GM04504 (cell line): ENCODE results near the gene SLC44A5.
"Not testable (repeated sequence)": the region's sequence is repeated elsewhere in the genome, so short reads cannot be mapped to it uniquely, and the experiment has no call there.

Experiments
- DNase-seq: peaks from one replicate; pipeline ENCODE4 v3.0.0-alpha.2; 2012; ENCODE audit warnings: low read depth

The SLC44A5 gene

GRCh38 chr1:75366595-75366994 is 244.3 kb downstream of the SLC44A5 start:
- no peak for DNase-seq

GRCh38 chr1:75361260-75361659 is 249.7 kb downstream of the SLC44A5 start:
- DNase-seq, result no peak

GRCh38 chr1:75354267-75354666 is 256.6 kb downstream of the SLC44A5 start:
- not testable (repeated sequence) for DNase-seq

DNA sequence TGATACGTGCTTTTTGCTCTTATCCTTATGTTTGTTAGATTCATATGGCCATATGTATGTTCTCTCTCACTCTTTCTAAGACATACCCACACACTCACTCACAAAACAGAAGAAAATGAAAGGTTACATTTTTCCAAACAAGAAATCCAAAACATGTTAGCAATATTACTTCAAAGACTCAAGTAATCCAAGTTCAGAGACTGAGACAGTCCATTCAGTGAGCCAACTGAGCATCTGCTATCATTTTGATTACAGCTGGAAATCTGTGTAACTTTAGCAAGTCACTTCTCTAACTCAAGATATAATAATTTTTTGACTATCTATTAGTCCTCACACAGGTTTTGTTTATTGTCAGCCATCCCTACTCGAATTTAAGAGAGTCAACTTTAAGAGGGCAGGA is 257.9 kb downstream of the SLC44A5 start:
- no peak for DNase-seq

DNA sequence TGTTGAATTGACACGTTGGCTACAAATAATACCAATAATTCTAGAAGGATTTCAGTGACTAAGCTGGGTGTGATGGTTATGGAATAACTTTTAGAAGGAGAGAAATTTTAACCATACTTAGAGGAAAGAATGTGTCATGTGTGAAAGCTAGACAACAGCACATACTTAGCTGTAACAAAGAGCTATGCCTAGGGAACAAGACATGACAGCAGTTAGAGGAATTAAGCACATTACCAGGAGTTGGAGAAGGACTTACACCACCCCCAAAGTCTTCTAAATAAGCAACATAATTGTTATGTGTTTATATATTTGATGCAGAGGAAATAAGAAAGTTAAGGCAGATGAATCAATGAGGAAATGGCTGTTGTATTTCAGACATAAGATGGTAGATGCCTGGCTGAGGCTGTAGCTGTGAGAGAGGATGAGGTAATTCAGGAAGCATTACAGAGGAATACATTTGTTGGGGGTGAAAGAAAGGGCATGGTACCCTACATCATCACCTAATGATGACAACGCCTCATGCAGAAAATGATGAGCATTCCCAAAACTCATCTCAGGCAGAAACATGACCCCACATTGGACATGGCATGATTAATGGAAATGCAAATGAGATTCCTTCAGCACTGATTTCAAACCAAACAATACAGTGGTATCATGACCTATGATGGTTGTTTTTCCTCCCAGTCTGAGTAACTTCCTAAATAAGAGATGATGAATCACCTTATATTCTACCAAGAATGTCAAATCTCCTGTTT is 265.2 kb downstream of the SLC44A5 start:
- DNase-seq, result no peak

DNA sequence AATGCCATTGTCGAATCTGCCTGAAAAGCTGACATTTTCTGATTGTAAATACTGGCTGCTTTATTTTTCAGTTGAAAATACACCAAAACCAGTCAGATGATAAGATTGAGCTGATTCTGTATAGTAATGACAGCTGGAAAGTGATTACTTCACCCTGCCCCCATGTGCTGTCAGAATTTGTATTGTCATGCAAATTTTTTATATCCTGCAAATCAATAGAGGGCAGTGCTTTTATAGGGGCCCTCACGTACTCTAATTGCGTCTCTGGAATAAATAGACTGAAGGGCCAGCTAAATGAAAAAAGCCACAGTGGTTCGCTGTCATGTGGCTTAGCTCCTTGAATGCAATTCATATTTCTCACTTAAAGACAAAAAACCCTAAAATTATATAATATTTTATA is 268.1 kb downstream of the SLC44A5 start:
- DNase-seq, result no peak

DNA sequence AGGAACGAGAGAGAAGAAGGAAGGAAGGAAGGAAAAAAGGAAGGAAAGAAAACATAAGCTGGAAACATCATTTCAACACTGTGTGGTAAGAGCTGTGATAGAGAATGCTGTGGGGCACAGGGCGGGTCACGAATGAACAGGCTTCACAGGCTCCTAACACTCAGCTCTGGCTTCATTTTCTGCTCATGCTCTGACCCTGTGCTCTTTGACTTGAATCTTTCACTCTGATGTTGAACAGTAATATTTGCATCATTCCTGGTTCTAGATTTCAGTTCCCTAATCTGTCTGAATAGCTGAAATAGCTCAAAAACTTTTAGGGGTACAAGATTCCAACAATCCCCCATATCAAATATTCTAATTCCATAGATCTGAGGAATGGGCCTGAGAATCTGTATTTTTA is 269.4 kb downstream of the SLC44A5 start:
- no peak for DNase-seq

DNA sequence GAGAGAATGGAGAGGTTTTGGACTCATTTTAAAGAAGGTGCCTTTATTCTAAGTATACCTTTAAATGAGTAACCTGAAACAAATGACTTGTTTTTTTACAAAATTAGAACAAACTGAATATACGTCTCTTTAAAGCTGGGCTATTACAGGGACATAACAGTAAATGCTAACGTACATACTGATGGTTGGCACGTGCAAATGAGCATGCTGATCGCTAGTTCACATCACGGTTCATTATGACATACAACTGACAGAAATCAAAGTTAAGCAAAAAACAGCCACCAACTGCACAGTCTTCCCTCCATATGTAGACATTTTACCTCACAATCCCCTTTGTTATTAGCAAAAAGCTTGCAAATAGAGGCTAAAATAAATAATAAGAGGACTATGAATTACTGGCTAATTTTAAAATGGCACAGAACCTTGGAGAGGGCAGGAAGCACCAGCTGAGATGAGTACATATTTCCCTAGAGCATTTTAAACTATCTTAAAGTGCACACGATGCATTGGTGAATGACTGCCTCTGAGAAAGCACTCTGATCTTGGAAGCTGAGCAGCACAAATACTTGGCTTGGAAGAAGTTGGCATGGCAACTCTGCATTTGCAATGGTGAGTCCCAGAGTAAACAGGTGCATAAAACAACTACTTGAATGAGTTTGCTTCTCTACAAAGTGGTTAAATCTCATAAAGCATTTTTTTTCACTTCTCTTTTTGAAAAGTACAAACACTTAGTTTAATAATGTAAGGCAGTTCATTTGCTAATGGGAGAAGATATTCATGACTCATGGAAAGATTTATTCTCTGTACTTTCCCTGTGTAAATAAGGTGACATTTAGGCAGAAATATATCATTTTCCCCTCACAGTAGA is 272.1 kb downstream of the SLC44A5 start:
- DNase-seq, result no peak

GRCh38 chr1:75334876-75335389 is 276.0 kb downstream of the SLC44A5 start:
- no peak for DNase-seq

DNA sequence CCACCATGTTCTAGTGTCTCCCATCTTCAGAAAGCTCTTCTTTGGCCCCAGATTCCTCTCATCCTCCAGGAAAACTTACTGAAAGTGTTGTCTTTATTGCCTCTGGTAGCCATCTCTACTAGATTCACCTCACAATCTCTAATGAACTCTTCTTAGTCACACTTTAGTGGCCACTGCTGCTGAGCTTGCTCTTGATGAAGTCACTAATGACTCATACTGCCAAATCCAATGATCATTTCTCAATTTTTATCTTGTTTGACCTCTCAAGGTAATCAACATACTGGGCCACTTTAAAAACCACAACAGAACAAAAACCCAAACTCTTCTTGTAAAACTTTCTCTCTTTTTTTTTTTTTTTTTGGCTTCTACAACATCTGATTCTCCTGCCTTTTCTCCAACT is 280.3 kb downstream of the SLC44A5 start:
- no peak for DNase-seq

DNA sequence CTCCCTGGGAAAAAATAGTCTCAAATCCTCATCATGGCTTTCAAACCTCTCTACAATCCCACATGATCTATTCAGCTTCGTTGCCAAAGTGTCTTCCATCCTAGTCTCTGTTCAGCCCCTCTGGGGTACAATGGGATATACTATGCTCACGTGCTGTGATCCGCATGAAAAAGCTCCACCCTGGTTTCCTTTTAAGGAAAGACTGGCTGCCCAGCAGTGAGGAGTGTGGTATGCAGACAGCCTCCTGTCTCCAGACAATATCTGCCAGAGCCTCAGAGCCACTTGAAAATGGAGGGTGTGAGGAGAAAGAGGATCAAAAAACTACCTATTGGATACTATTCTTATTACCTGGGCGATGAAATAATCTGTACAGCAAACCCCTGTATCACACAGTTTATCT is 282.2 kb downstream of the SLC44A5 start:
- DNase-seq, result no peak

DNA sequence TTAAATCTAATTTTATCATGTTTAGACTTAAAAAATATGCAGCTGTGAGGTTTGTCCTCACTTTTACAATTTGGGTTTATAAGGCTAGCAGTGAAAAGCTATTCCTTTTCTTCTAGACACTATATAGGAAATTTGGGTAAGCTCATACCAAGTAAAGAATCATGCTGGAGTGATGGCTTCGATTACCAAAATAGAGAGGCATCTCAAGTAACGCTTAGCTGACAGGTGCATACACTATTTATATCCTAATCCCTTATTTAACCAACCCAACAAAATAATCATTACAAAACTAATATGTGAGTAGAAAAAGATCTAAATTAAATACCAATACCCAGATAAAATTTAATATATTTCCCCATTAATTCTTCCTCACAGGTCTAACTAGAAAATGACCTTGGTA is 283.5 kb downstream of the SLC44A5 start:
- no peak for DNase-seq

DNA sequence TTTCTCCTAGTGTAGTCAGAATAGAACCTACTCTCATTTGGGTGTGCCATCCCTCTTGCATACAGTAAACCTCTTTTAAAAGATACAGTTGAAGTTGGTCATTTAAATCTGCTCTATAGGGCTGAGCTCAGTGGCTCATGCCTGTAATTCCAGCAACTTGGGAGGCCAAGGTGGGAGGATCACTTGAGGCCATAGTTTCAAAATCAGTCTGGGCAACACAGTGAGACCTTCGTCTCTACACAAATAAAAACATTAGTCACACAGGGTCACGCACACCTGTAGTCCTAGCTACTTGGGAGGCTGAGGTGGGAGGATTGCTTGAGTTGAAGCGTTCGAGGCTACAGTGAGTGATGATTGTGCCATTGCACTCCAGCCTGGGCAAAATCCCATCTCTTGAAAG is 292.9 kb downstream of the SLC44A5 start:
- DNase-seq, result no peak

GRCh38 chr1:75316230-75316629 is 294.7 kb downstream of the SLC44A5 start:
- DNase-seq, result no peak

- DNase-seq, result no peak
Measured at GRCh38 chr1:75312620-75313019, 298.3 kb downstream of the SLC44A5 start.

GRCh38 chr1:75310067-75310466 is 300.8 kb downstream of the SLC44A5 start:
- no peak for DNase-seq

GRCh38 chr1:75308365-75308764 is 302.5 kb downstream of the SLC44A5 start:
- no peak for DNase-seq

- DNase-seq, result no peak
Measured at GRCh38 chr1:75305061-75305460, 305.9 kb downstream of the SLC44A5 start.

GRCh38 chr1:75293270-75293669 is 317.6 kb downstream of the SLC44A5 start:
- no peak for DNase-seq

- DNase-seq, result no peak
Measured at GRCh38 chr1:75292013-75292412, 318.9 kb downstream of the SLC44A5 start.

DNA sequence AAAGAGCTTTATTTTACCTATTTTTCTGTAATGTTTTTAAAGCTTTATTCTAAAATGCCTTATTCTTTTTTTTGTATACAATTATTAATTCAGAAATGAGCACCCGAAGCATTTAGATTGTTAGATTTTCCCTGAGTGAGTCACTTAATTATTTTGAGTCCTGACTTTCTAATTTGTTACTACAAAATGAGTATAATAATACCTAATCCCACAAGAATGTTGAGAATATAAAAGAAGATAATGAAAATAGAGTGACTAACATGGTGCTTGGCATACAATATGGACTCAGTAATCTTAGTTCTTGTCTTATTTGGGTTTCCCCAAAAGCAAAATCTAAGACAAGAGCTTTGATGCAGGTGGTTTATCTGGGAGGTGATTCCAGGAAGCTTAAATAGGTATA is 334.5 kb downstream of the SLC44A5 start:
- no peak for DNase-seq

GRCh38 chr1:75275631-75276030 is 335.3 kb downstream of the SLC44A5 start:
- DNase-seq, result no peak

GRCh38 chr1:75274920-75275506 is 335.9 kb downstream of the SLC44A5 start:
- DNase-seq, result no peak
